Spinal cord (tissue), 10 donors: ENCODE data around the gene PRAMEF5. TPM values are rescaled to one million over a fixed set of nuclear protein-coding genes. Genes with fewer than 3 reads are reported as not detected.
"Not testable (repeated sequence)": the region's sequence is repeated elsewhere in the genome, so short reads cannot be mapped to it uniquely, and the experiment has no call there.

Experiments used
- DNase-seq, 6 donors: peaks; one replicate each; pipeline versions ENCODE4 v3.0.0 to v3.0.0-alpha.2; 2013 to 2015; ENCODE audit warnings: low spot score in 6 of 6, low read depth in 4 of 6
- H3K27ac ChIP-seq: one replicate; pipeline ENCODE4 v1.5.1; 2013; ENCODE audit warnings: low read depth, low read length, control low read depth
- H3K27me3 ChIP-seq: one replicate; pipeline ENCODE4 v1.6.1; 2013; ENCODE audit warnings: low read length; ENCODE audit not compliant: control insufficient read depth, insufficient read depth
- H3K36me3 ChIP-seq: one replicate; pipeline ENCODE4 v1.6.1; 2013; ENCODE audit warnings: low read length; ENCODE audit not compliant: control insufficient read depth, insufficient read depth
- H3K4me1 ChIP-seq: one replicate; pipeline ENCODE4 v1.6.1; 2013; ENCODE audit warnings: low read length; ENCODE audit not compliant: control insufficient read depth, insufficient read depth
- H3K4me3 ChIP-seq: one replicate; pipeline ENCODE4 v1.5.1; 2013; ENCODE audit warnings: low read depth, low read length, control low read depth
- H3K9me3 ChIP-seq: one replicate; pipeline ENCODE4 v1.6.1; 2013; ENCODE audit warnings: low read length; ENCODE audit not compliant: control insufficient read depth, insufficient read depth
- WGBS: methylation state at CpG from one replicate; pipeline ENCODE4 v1.1.5; 2013; ENCODE audit warnings: missing lambda C conversion rate; ENCODE audit not compliant: insufficient coverage; 5-methylcytosine and 5-hydroxymethylcytosine counted together
- long read RNA-seq, 4 donors: transcript quantifications; one replicate each; lab custom pipeline, GENCODE V29; 2026
- polyA plus RNA-seq, 2 donors: library from polyadenylated mRNA; unstranded; fragments of 120-200 nt; gene quantifications; one replicate each; pipeline ENCODE4 v1.2.1, GENCODE V29; 2013; ENCODE audit not compliant: insufficient read length in 2 of 2
- total RNA-seq, 2 donors: library from RNA; depleted of rRNA in 1 of 2; stranded (reverse); fragments of 120-200 nt in 1 of 2; fragments of >200 nt in 1 of 2; gene quantifications; one replicate each; pipeline versions ENCODE4 v1.2.3 to v1.2.4, GENCODE V29; 2013 to 2014
- donor health status: healthy.

PRAMEF5 gene
- total RNA-seq, result not detected
- polyA plus RNA-seq, result not detected
- long read RNA-seq, donor 1, result 0 reads
- long read RNA-seq, donor 2, result 0 reads
- long read RNA-seq, donor 3, result 0 reads
- long read RNA-seq, donor 4, result 0 reads

DNA sequence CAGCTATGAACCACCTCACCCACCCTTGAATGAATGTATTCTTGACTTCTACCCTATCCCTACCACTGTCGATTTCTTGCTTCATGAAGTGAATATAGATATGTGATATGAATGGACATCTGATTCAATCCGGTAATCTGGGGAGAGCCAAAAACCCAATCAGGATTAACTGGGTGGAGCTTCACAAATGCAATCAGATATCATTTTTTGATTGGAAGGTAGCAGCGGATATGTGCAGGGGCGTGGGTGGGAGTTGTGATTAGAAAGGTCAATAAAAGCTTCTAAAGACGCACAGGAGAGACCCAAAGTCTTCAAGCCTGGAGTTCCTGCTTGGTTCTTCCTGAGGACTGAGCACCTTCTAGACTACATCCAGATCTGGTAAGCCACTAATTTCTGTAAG lies at the start of gene PRAMEF5:
PRAMEF5 (plus strand) TSS at position 301 of the 400 bp plus-strand sequence. CDS start 5,071 bp downstream, outside the sequence.
- H3K4me1 ChIP-seq, DNase-seq, H3K4me3 ChIP-seq, H3K27ac ChIP-seq, H3K27me3 ChIP-seq, H3K36me3 ChIP-seq, H3K9me3 ChIP-seq: not testable (repeated sequence)
- WGBS, result no CpG with 5 or more reads among the region's 5 CpGs

DNA sequence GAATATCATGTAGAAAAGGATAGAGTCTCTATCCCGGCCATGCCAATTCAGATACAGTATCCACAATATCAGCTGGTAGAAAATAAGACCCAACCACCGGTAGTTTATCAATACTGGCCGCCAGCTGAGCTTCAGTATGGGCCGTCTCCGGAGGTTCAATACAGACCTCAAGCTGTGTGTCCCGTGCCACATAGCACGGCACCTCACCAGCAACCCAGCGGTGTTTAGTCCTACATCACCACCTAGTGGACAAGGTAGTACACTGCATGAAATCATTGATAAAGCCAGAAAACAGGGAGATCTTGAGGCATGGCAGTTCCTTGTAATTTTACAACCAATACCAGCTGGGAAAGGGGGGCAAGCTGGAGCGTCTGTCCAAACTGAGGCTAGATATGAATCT lies 45.3 kb upstream of the PRAMEF5 start:
- not testable (repeated sequence) for H3K4me1 ChIP-seq, DNase-seq, H3K9me3 ChIP-seq, H3K36me3 ChIP-seq, H3K4me3 ChIP-seq, H3K27me3 ChIP-seq, H3K27ac ChIP-seq
- no CpG with 5 or more reads among the region's 9 CpGs for whole genome bisulfite sequencing

GRCh38 chr1:13216619-13217018 lies 37.4 kb upstream of the PRAMEF5 start:
- WGBS, result no CpG with 5 or more reads among the region's 7 CpGs
- not testable (repeated sequence) for H3K27me3 ChIP-seq, H3K4me3 ChIP-seq, H3K36me3 ChIP-seq, H3K27ac ChIP-seq, H3K4me1 ChIP-seq, DNase-seq, H3K9me3 ChIP-seq

GRCh38 chr1:13219203-13219602 lies 34.8 kb upstream of the PRAMEF5 start:
- no CpG with 5 or more reads among the region's 3 CpGs for WGBS
- H3K27ac ChIP-seq, H3K36me3 ChIP-seq, H3K27me3 ChIP-seq, DNase-seq, H3K4me1 ChIP-seq, H3K4me3 ChIP-seq, H3K9me3 ChIP-seq: not testable (repeated sequence)

- not testable (repeated sequence) for H3K4me3 ChIP-seq, H3K36me3 ChIP-seq, H3K27me3 ChIP-seq, DNase-seq, H3K27ac ChIP-seq, H3K9me3 ChIP-seq, H3K4me1 ChIP-seq
- WGBS, result no CpG with 5 or more reads among the region's 4 CpGs
These were observed 31.2 kb upstream of the PRAMEF5 start for GRCh38 chr1:13222788-13223187.

DNA sequence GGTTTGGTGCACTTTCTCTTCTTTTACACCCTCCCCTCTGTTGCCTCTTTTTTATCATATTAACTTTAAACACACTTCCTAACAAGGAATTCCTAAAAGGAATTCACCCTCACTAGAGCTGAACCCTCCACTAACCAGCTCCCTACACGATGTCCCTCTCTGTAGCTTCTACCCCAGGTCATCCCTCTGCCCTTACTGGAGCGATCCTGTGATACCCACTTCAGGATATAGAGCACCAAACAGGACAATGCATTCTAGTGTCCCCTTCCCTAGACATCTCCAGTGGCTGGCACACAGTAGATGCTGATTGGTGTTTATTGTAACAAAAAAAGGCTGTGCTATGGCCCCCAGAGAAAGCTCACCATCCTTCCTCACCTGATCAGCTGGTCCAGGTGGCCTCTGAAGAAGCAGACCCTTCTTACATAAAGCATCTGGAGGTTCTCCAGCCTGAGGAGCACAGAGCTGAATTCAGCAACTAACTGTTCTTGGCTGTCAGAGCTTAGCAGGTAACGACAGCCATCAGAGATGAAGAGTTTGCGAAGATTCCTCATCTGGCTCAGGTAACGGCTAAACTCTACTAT lies 29.4 kb upstream of the PRAMEF5 start:
- H3K9me3 ChIP-seq, result no peaks in the 10 kb centered on the region
- no peaks in the 10 kb centered on the region for H3K27me3 ChIP-seq
- no peak for DNase-seq
- H3K4me1 ChIP-seq, result no peaks in the 10 kb centered on the region
- no peaks in the 10 kb centered on the region for H3K36me3 ChIP-seq
- H3K27ac ChIP-seq, result no peak overlapping the region
- 68% methylated on average over 4 of the region's 5 CpGs for WGBS
- H3K4me3 ChIP-seq, result no peak overlapping the region

- H3K9me3 ChIP-seq, H3K36me3 ChIP-seq, H3K27me3 ChIP-seq, H3K4me1 ChIP-seq, DNase-seq, H3K4me3 ChIP-seq, H3K27ac ChIP-seq: not testable (repeated sequence)
- WGBS, result 72% methylated on average over 6 of the region's 9 CpGs
These were observed 28.3 kb upstream of the PRAMEF5 start, which contains the start of gene PRAMEF18 for GRCh38 chr1:13225675-13226204. Gene PRAMEF18, minus strand, starts transcription at chr1:13226154. Its CDS starts 48 bp downstream, at chr1:13226106.

GRCh38 chr1:13227271-13228055 lies 26.5 kb upstream of the PRAMEF5 start:
- WGBS, result 91% methylated on average over 6 of the region's 8 CpGs
- not testable (repeated sequence) for H3K27ac ChIP-seq, H3K27me3 ChIP-seq, DNase-seq, H3K9me3 ChIP-seq, H3K4me3 ChIP-seq, H3K36me3 ChIP-seq, H3K4me1 ChIP-seq

GRCh38 chr1:13228343-13228781 lies 25.6 kb upstream of the PRAMEF5 start:
- 73% methylated on average over 7 of the region's 7 CpGs for WGBS
- H3K36me3 ChIP-seq, result no peaks in the 10 kb centered on the region

More at GRCh38 chr1:13228343-13228781, 25.6 kb upstream of the PRAMEF5 start:
- no peak for DNase-seq
- Histone ChIP-seq H3K4me3 (no peak overlapping the region), H3K27me3 (no peaks in the 10 kb centered on the region), H3K9me3 (no peaks in the 10 kb centered on the region), H3K27ac (no peak overlapping the region), H3K4me1 (no peaks in the 10 kb centered on the region)
